Inflammatory macrophage treated with lipopolysaccharide for 1 hour (primary cell): Measurements from ENCODE around the gene DNAJC2.

Experiments used
- DNase-seq, 2 donors: peaks; one replicate each; pipeline ENCODE4 v3.0.0-alpha.2; 2020 to 2022

DNAJC2 gene, protein sequence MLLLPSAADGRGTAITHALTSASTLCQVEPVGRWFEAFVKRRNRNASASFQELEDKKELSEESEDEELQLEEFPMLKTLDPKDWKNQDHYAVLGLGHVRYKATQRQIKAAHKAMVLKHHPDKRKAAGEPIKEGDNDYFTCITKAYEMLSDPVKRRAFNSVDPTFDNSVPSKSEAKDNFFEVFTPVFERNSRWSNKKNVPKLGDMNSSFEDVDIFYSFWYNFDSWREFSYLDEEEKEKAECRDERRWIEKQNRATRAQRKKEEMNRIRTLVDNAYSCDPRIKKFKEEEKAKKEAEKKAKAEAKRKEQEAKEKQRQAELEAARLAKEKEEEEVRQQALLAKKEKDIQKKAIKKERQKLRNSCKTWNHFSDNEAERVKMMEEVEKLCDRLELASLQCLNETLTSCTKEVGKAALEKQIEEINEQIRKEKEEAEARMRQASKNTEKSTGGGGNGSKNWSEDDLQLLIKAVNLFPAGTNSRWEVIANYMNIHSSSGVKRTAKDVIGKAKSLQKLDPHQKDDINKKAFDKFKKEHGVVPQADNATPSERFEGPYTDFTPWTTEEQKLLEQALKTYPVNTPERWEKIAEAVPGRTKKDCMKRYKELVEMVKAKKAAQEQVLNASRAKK

DNA sequence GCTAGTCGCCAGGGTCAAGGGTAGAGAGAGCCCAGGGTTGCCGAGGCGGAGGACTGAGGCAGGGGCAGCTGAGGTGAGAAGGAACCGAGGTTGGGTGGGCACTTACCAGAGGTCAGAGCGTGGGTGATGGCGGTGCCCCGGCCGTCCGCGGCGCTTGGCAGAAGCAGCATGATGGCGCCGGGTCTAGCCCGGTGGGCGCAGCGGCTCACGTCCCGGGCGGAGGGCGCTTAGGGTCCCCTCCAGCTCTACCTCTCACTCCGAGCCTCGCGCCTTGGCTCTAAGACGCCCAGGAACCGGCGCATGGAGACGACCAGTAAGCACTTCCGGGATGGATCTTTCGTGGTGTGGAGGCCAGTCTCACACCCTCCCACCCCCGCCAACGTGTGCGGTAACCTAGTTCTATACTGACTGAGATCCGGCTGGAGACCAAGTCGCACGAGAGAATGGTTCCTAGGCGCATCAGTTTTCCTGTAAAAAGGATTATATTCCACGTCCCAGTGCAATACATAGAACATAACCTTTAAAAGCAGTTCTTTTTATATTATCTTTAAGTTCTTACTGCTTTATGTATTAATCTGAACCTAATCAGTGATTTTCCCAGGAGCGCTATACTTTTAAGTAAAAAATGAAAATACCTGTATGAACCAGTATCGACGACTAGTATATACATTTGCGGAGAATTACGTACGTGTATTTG, at the start of gene DNAJC2:
Gene DNAJC2, minus strand, starts transcription at position 315 of the 697 bp plus-strand sequence. Its CDS starts 145 bp downstream, at position 170.
- DNase-seq: peak; percentile 85 to 91

DNA sequence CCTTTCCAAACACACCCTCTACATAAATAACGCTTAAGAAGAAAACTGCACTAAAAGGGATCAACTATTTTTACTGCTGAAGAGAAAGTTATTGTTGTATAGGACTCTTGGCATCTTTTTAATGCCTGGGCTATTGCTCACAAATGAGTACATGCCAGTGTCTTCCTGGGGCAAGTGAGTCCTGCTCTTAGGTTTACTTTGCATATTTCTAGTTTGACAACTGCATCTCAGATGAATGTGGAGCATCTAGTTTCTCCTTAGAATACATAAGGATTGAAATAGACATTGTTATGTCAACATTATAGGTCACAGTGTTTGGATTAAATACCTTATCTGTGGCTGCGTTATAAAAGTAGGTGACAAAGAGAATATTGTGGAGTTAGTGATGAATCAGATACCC, 47.4 kb upstream of the DNAJC2 start:
- no peak for DNase-seq

DNA sequence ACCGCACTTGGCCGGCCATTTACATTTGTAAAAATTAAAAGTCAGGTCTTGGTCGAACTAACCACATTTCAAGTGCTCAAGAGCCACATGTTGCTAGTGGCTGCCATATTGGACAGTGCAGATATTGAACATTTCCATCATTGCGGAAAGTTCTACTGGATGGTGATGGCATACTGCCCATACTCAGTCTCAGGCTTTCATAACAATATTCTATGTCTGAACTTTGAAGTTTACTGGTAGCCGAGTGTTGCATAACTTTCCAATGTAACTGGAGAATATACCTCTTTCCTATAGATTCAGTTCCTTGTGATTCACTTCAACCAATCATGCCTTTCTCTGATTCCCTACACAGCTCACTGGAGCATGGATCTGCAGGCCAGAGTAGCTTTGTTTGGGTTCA, 46.6 kb upstream of the DNAJC2 start:
- no peak for DNase-seq

DNA sequence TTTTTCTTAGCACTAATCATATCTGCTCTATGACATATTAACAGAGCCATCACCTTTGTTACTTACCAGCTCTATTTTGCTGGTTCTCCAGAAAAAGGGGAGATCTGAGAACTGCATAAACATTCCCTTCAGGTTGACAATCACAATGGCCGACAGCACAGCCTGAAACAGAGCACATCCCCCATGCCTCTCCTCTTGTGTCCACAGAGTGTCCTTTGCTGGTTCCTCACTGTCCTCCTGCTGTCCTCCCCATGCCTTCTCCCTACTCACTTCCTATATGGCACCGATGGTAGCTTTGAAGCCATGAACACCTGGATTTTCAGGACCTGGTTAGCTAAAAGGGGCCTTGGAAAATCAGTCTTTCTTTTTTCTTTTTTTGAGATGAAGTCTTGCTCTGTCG, 44.7 kb upstream of the DNAJC2 start:
- no peak for DNase-seq

DNA sequence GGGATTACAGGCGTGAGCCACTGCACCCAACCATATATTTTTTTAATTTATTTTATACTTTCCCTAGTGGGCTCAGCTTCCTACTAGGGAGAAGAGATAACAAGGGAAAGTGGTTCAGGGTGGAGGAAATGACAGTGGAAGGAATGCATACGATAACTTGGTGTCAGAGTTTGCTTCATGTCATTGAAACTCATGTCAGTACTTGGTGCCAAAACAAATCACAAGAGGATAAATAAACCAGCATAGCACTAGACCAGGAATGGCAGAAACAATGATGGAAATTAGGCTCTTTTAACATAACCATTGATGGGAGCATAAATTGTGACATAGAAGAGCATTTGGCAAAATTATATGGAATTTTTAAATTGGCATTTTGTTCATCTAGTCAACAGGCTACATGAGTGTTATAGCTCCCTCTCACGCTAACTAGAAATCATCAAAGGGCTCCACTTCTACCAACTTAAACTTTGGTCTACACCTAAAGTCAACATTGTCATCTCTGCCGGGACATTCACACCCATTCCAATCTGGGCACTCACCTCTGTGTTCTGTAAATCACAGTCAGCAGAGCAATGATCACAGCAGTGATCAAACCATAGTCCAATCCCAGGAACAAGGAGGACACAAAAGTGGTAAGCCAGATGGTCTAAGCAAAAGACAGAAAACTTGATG, 44.0 kb upstream of the DNAJC2 start:
- no peak for DNase-seq

DNA sequence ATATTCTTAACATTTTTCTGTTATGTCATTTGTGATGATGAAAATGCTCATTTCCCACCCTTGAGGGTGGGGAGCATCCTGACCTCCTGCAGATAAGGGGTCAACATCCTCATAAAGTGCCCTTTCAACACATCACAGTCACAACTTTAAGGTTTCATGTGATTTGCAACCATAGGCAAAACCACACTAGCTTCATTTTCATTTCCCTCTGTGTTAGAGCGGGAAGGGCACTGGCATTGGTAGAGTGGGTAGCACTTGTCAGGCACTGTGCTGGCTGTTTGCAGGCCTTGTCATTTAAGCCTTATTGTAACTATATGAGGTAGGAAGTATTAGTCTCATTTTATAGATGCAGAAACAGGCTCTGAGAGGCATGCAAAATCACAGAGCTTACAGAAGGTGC, 42.7 kb upstream of the DNAJC2 start:
- DNase-seq: peak; percentile 43 to 49

DNA sequence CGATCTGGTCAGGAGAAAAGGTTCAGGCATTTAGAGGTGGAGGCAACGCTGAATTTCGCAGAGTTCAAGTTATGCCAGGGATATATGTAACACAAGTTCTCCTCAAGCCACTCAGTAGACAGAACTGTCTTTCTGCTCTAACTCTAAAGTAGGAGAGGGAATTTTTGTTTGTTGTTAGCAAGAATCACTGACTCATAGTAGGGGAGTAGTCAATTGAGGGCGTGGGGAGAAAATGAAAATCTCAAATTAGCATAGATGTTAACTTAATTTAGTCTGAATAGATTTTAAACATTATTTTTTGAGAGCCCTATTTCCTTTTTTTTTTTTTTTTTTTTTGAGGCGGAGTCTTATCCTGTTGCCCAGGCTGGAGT, 37.5 kb upstream of the DNAJC2 start:
- DNase-seq: peak; percentile 11 to 28

DNA sequence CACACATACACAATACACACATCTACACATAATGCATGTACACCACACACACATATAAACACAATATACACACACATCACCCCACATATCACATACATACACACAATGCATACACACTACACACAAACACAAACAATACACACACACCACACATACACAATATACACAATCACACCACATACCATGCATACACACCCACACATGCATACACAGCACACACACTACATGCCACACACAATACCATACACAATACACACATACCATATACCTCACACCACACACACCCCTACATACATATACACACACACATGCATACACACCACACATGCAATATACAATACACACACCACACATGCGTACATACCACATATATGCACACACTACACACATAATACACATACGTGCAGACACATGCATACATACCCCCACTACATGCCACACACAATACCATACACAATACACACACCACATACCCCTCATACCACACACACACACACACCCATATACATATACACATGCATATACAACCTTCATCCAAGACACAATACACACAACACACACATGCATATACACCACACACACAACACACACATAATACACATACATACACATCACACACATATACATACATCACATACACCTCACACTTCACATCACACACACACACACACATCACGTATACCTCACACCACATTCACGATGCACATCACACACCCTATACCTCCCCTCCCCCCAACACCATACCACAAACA, 36.9 kb upstream of the DNAJC2 start:
- DNase-seq: no peak

DNA sequence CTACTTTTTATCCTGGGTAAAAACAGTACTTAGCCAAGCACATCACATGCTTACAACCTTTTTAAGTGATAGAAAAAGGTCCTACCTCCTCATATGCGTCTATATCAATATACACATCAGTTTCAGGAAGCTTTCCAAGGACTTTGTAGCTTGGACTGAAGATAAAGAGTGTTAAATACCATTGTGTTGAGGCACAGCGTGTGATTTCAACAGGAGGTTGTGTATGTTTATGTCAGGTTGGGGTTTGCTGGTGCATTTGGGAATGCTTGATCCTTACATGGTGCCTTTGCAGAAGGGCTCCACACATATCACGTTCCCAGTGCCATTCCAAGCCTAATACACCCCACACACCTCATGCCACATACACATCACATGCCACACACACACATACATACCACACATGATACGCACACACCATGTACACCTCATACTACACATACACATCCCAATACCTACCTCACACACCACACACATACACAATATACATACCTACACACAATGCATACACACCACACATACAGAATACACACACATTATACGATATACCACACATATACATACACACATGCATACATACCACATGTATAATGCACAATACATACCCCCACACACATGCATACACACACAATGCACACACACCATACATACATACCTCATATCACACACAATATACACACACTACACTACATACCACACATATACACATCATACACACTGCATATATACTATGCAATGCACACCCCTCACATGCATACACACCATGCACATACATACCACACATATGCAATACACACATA, 36.0 kb upstream of the DNAJC2 start:
- DNase-seq: no peak

DNA sequence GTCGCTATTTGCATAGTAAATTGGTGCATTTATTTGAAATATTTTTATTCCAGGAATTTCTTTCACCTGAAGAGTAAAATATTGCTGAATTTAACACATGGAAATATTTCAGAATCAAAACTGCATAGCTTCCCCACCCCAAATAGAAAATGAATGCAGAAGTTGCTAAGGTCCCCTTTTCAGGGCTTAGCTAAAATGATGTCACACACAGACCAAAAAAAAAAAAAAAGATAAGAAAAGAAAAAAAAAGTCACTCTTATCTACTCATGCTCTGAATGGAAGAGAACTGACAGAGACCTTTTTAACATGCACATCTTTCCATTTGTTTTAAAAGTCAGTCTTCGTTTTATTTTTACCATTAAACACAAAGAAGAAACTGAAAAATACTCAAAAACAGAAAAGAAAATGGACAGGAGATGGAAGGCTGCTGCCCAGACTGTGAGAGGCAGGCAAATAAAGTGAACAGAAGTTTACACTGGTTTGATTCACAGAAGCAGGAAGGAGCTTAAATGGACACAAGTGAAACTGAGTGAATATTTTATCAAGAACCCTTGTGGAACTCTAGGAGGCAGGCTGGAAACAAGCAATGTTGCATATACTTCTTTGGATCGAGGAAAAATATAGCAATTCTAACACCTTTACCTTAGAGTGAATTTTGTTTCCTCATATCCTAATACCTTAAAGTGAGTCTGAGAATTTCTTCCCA, 34.9 kb upstream of the DNAJC2 start:
- peak; percentile 37 to 41 for DNase-seq

DNA sequence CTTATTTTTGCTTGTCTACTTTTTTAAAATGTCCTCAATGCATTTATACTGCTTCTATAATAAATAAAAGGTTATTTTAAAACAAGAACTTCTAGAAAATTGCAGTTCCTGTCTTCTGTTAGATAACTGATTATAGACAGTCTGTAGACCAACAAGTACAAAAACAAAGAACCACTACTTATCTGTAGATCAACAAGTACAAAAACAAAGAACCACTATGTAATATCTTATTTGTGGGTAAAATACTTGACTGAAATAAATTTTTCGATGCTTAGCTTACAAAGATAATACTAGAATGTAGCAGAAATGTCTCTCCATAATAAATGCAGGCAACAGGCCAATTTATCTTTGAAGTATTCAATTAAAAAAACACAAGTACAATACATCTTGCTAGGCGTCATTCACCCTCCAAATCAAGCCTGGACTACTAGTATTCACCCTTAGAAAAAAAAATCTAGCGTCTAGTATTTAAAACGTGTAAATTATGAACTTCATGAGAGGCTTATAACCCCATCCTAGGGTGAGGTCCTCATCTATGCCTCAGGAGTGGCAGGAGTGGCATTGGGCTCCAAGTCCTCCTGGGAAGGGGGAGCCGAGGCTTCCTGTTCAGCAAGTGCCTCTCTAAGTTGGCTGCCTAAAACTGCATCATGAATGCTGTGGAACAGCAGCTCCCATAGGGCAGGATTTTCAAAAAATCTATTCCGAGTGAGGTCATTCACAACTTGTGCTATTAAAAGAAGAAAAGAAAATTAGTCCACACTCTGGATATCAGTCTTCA, 29.5 kb upstream of the DNAJC2 start:
- no peak for DNase-seq

DNA sequence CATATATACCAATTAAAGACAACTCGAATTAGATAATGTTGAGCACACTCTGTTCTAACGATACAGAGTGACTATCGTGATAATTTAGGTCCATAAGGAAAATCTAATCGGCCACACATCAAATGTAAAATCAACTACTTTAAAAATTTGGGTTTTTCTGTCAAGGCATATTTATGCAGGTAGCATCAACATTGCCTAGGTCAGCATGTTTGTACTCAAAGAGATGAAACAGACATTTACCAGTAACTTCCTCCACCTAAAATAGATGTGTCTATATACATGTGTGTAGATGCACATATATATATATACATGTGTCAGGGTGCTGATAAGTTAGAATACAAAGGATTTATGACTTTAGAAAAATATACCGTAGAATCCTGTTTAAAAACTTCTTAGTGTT, 24.9 kb upstream of the DNAJC2 start:
- no peak for DNase-seq

DNA sequence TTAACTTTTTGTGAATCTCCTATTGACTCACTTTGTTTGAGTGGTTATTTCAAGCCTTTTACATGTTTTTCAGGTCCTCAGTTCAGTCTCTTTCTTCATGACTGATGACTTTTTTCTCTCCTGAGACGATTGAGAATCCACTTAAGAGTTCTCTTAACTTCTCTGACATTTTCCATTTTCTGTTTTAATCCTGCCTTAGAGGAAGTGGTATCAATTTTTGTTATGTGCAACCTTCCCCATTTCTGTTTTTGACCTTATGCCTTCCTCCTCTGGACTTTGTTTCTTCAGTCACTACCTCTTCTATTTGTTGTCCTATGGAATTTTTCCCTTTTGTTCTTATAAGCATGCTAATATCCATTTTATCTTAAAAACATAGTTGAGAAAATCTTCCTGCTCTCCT, 5.2 kb upstream of the DNAJC2 start:
- peak; percentile 15 to 20 for DNase-seq

DNA sequence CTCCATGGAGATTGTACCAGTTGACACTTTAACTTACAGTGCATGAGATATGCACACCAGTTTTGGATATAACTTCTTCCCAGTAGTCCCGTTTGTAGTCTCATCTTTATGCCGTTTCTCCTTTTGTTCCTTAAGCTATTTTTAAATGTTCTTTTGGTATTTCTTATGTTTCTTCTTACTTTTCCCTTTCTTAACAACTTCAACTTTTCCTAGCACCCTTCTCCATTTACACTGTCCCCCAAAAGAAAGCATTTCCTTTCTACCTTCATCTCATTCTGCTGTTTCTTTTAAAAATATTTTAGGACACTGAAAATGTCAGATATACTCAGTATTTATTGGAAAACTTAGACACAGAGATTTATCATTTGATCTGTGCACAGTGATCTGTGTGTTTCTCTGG, 4.4 kb upstream of the DNAJC2 start:
- DNase-seq: no peak

DNA sequence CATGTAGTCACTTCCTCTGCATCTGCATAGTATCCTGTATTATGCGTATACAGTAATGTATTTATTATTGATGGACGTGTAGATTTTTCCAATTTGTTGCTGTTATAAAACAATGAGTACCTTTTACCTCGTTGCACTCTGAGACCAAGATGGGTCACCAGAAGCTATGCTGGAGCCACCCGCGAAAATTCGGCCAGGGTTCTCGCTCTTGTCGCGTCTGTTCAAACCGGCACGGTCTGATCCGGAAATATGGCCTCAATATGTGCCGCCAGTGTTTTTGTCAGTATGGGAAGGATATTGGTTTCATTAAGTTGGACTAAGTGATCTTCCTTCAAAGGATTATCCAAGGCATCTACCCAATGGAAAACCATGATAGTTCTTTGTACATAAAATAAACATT, 3.9 kb upstream of the DNAJC2 start:
- no peak for DNase-seq

DNA sequence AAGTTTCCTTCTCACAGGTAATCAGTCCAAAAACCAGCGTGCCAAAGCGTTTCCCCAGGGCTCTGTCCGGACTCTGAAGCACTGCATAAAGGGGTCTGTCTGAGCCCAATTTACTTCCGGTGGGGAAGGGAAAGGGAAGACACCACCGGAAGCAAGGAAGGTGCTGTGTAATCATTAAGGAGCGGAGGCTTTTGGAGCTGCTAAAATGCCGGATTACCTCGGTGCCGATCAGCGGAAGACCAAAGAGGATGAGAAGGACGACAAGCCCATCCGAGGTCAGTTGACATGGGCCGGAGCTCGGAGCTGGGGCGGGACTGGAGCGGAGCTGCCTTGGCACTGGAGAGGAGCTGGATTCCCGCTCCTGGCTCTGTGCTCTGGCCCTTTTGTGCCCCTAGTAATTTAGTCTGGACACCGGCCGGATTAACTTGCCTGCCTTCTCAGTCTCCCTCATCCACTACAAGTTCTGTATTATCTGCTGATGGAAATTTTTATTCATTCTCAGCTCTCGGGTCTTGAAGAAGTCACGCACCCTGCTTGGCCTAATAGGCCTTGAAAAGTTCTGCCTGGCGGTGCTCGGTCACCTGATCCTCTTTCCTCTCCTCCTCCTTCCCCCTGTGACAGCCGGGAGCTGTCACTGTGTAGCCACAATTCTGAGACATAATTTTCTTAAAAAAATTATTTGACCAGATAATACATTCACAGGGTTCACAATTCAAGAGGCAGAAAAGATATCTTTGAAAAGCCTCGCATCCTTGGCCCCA, 3.1 kb upstream of the DNAJC2 start, which contains the start of gene PSMC2:
Gene PSMC2, plus strand, starts transcription at position 137 of the 761 bp plus-strand sequence. Its CDS starts 69 bp downstream, at position 206.
- DNase-seq: peak; percentile 82 to 89

DNA sequence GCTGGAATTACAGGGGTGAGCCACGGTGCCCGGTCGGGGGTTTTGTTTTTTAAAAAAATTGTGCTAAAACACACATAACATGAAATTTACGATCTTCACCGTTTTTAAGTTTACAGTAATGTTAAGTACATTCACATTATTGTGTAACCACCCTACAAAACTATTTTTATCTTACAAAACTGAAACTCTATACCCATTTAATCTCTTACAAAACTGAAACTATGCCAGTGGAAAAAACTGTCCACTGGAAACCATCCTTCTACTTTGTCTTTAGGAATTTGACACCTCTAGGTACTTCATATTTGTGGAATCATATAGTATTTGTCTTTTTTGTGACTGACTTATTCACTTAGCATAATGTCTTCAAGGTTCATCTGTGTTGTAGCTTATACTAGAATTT, 1.8 kb upstream of the DNAJC2 start:
- no peak for DNase-seq

DNA sequence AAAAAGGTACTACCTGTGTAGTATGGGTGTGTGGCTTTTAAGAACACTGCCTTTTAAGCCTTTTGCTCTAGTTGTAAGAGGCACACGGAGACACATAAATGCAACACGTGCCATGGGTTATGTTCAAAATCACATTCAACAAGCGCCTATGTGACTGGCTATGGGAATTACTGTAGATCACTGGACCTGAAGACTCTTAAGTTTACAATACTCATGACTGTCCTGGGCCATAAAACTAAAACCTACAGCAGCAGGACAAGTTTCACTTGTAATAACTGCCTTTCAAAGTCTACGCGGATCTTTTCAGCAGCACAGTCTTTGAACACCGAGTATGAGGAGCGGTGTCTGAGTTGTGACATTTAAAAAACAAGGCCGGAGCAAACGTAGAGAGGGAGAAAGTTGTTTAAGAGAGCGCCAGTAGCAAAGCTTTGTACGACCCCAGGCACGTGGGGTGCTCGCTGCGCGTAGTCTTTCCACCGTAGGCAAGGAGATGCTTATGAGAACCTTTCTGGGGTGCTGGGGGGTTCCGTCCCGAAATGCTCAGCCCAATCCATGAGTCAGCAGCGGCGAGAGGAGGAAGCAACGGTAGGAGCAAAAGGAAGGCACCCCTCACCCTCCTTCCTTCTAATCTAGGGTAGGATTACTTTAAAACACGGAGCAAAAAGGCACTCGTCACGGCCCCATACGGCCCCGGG, 662 bp downstream of the DNAJC2 start:
- DNase-seq: peak; percentile 26 to 33

DNA sequence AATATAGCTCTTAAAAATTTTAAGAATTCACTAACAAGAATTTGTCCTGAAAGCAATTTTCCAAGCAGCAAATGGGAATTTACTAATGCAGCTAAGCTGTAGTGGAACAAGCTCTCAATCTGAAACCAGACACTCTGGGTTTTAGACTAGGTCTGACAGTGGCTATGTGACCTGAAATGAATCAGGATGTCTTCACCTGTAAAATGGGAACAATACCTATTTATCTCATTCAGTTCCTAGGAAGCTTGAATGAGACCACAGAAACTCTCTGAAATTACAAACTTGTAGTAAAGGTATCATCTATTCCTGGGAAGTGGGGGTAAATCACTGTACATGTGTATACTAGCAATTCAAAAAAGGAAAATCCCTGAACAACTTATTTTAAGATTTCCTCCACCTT, 1.2 kb downstream of the DNAJC2 start:
- no peak for DNase-seq
